Activated T-cell treated with anti-CD3 and anti-CD28 coated beads for 24 hours (primary cell): ENCODE data around the gene CDH22.

Experiments
- DNase-seq: peaks from one replicate; pipeline ENCODE4 v3.0.0-alpha.2; 2020; ENCODE audit warnings: low read depth

Gene CDH22

GRCh38 chr20:46343348-46343974 lies 35.2 kb upstream of the CDH22 start:
- DNase-seq = no peak

GRCh38 chr20:46342451-46343347 lies 34.4 kb upstream of the CDH22 start:
- no peak for DNase-seq

GRCh38 chr20:46342010-46342378 lies 33.7 kb upstream of the CDH22 start:
- no peak for DNase-seq

GRCh38 chr20:46341074-46342009 lies 33.0 kb upstream of the CDH22 start:
- no peak for DNase-seq

GRCh38 chr20:46339037-46339436 lies 30.7 kb upstream of the CDH22 start:
- DNase-seq = no peak

- no peak for DNase-seq
Measured at GRCh38 chr20:46336735-46337134, 28.4 kb upstream of the CDH22 start.

GRCh38 chr20:46334303-46334904 lies 26.1 kb upstream of the CDH22 start:
- no peak for DNase-seq

- DNase-seq = no peak
Measured at GRCh38 chr20:46333161-46333991, 25.1 kb upstream of the CDH22 start.

GRCh38 chr20:46332373-46333160 lies 24.3 kb upstream of the CDH22 start:
- no peak for DNase-seq

GRCh38 chr20:46331611-46332361 lies 23.5 kb upstream of the CDH22 start:
- no peak for DNase-seq

- DNase-seq = no peak
Measured at GRCh38 chr20:46330831-46331371, 22.6 kb upstream of the CDH22 start.

GRCh38 chr20:46330072-46330763 lies 21.9 kb upstream of the CDH22 start:
- no peak for DNase-seq

- DNase-seq = no peak
Measured at GRCh38 chr20:46328200-46328882, 20.0 kb upstream of the CDH22 start.

GRCh38 chr20:46327557-46327956 lies 19.3 kb upstream of the CDH22 start:
- DNase-seq = no peak

GRCh38 chr20:46325789-46326188 lies 17.5 kb upstream of the CDH22 start:
- DNase-seq = no peak

- no peak for DNase-seq
Measured at GRCh38 chr20:46324960-46325703, 16.8 kb upstream of the CDH22 start.

GRCh38 chr20:46324379-46324778 lies 16.1 kb upstream of the CDH22 start:
- DNase-seq = no peak
